GM18502 (cell line): Measurements from ENCODE around the gene DDX25.

Experiments
- ATAC-seq: cut with Tn5 transposase; IDR thresholded peaks from one replicate; pipeline ENCODE4 v1.9.1; 2021; ENCODE audit warnings: mild to moderate bottlenecking; ENCODE audit not compliant: unreplicated experiment, poor library complexity

Gene DDX25

GRCh38 chr11:125948278-125949051 is 44.2 kb downstream of the DDX25 start:
- ATAC-seq, result no peak

- no peak for ATAC-seq
These were observed 45.2 kb downstream of the DDX25 start for GRCh38 chr11:125949271-125950177.

- ATAC-seq, result no peak
These were observed 45.8 kb downstream of the DDX25 start for GRCh38 chr11:125950178-125950490.

GRCh38 chr11:125950696-125951651 is 46.7 kb downstream of the DDX25 start:
- ATAC-seq, result no peak

- ATAC-seq, result no peak
These were observed 47.4 kb downstream of the DDX25 start for GRCh38 chr11:125951731-125952130.

- no peak for ATAC-seq
These were observed 48.3 kb downstream of the DDX25 start for GRCh38 chr11:125952559-125952958.

GRCh38 chr11:125952973-125953372 is 48.7 kb downstream of the DDX25 start:
- ATAC-seq, result no peak

GRCh38 chr11:125953401-125953935 is 49.2 kb downstream of the DDX25 start:
- no peak for ATAC-seq

GRCh38 chr11:125954123-125954944 is 50.0 kb downstream of the DDX25 start:
- no peak for ATAC-seq

GRCh38 chr11:125954945-125955640 is 50.8 kb downstream of the DDX25 start:
- ATAC-seq, result no peak

GRCh38 chr11:125955856-125956255 is 51.5 kb downstream of the DDX25 start:
- no peak for ATAC-seq

- no peak for ATAC-seq
These were observed 52.3 kb downstream of the DDX25 start for GRCh38 chr11:125956391-125957134.

GRCh38 chr11:125957618-125958332 is 53.5 kb downstream of the DDX25 start:
- ATAC-seq, result no peak

- ATAC-seq, result no peak
These were observed 54.6 kb downstream of the DDX25 start for GRCh38 chr11:125958872-125959400.

GRCh38 chr11:125959511-125959910 is 55.2 kb downstream of the DDX25 start:
- ATAC-seq, result no peak

- no peak for ATAC-seq
These were observed 55.6 kb downstream of the DDX25 start for GRCh38 chr11:125959931-125960330.

GRCh38 chr11:125960771-125961170 is 56.5 kb downstream of the DDX25 start:
- ATAC-seq, result no peak
